Karpas-422 (cell line): ENCODE results near the gene TULP4. TPM values are rescaled to one million over a fixed set of nuclear protein-coding genes. Genes with fewer than 3 reads are reported as not detected.

ENCODE experiments used
- DNase-seq: peaks from one replicate; pipeline ENCODE4 v3.0.0-alpha.2; 2015
- H2AFZ ChIP-seq: fragments of 200-600 bp; sonication (generic); 2 replicates; pipeline ENCODE4 v1.6.1; 2014; ENCODE audit warnings: antibody characterized with exemption, low read length, mixed read lengths
- H3K27ac ChIP-seq: fragments of 200-600 bp; sonication (generic); 2 replicates; pipeline ENCODE4 v1.5.1; 2014; ENCODE audit warnings: mild to moderate bottlenecking, low read length, moderate library complexity
- H3K27me3 ChIP-seq: fragments of 200-600 bp; sonication (generic); 2 replicates; pipeline ENCODE4 v1.6.1; 2014; ENCODE audit warnings: low read length, mixed read lengths
- H3K36me3 ChIP-seq: fragments of 200-600 bp; sonication (generic); 2 replicates; pipeline ENCODE4 v1.6.1; 2014; ENCODE audit warnings: low read length, mixed read lengths; ENCODE audit not compliant: insufficient read depth
- H3K4me1 ChIP-seq: fragments of 200-600 bp; sonication (generic); 2 replicates; pipeline ENCODE4 v1.6.1; 2014; ENCODE audit warnings: mild to moderate bottlenecking, low read length, mixed read lengths
- H3K4me2 ChIP-seq: fragments of 200-600 bp; sonication (generic); 2 replicates; pipeline ENCODE4 v1.6.1; 2014; ENCODE audit warnings: low read length, low read depth, mild to moderate bottlenecking; ENCODE audit not compliant: poor library complexity, severe bottlenecking
- H3K4me3 ChIP-seq: fragments of 200-600 bp; sonication (generic); 2 replicates; pipeline ENCODE4 v1.5.1; 2014; ENCODE audit warnings: mild to moderate bottlenecking, antibody characterized with exemption, low read length, mixed read lengths
- H3K79me2 ChIP-seq: fragments of 200-600 bp; sonication (generic); 2 replicates; pipeline ENCODE4 v1.6.1; 2014; ENCODE audit warnings: mild to moderate bottlenecking, low read length, mixed read lengths
- H3K9ac ChIP-seq: fragments of 200-600 bp; sonication (generic); 2 replicates; pipeline ENCODE4 v1.6.0; 2014; ENCODE audit warnings: low read length
- H3K9me2 ChIP-seq: fragments of 200-600 bp; sonication (generic), shearing (Covaris generic); replicated peaks from 2 replicates; pipeline ENCODE4 v1.6.0; 2014; ENCODE audit warnings: mild to moderate bottlenecking, low read length, moderate library complexity; ENCODE audit not compliant: insufficient read depth
- H3K9me3 ChIP-seq: fragments of 300-700, 200-600 bp; sonication (generic); 2 replicates; pipeline ENCODE4 v1.6.1; 2014; ENCODE audit warnings: low read length, mixed read lengths
- H4K20me1 ChIP-seq: fragments of 200-600 bp; sonication (generic); 2 replicates; pipeline ENCODE4 v1.6.1; 2014; ENCODE audit warnings: mild to moderate bottlenecking, antibody characterized with exemption, low read length, low read depth; ENCODE audit not compliant: insufficient read depth
- total RNA-seq: library from RNA; depleted of rRNA; stranded (reverse); fragments of >200 nt; shearing (Covaris generic); gene quantifications from 2 replicates; pipeline ENCODE4 v1.2.3, GENCODE V29; 2014; ENCODE audit warnings: low replicate concordance

Gene TULP4
- total RNA-seq, 1 experiment from 2014 or later: 112 TPM

DNA sequence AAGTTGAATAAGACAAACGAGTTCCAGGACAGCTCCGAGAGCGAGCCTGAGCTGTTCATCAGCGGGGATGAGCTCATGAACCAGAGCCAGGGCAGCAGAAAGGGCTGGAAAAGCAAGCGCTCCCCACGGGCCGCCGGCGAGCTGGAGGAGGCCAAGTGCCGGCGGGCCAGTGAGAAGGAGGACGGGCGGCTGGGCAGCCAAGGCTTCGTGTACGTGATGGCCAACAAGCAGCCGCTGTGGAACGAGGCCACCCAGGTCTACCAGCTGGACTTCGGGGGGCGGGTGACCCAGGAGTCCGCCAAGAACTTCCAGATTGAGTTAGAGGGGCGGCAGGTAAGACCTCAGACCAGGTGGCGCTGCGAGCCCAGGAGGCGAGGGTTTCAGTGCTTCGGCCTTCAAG, 191.6 kb downstream of the TULP4 start:
- no peak for DNase-seq

DNA sequence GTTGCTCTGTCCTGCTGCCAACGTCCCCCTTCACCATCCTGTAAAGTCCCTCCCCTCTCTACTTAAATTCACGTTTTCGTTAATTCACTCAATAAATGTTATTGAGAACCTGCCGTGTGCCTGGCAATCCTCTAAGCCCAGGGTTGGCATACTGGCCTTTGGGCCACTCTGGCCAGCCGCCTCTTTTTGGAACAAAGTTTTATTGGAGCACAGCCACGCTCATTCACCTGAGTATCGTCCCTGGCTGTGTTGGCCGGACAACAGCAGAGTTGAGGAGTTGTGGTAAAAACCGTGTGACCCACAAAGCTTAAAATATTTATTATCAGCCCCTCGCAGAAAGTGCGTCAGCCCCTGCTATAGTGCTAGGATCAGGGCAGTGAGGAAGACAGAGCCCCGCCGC, 192.9 kb downstream of the TULP4 start:
- Histone ChIP-seq H3K27me3 (no peaks in the 10 kb centered on the region), H2AFZ (no peak overlapping the region), H3K36me3 (peaks cover 6% of the 10 kb centered on the region; the same call in 1 of the 2 replicates), H3K4me1 (no peaks in the 10 kb centered on the region), H3K79me2 (no peaks in the 10 kb centered on the region), H3K9ac (no peak overlapping the region), H3K9me2 (no peaks in the 10 kb centered on the region), H3K27ac (no peak overlapping the region), H4K20me1 (no peaks in the 10 kb centered on the region), H3K4me2 (no peak overlapping the region), H3K4me3 (no peak overlapping the region), H3K9me3 (no peaks in the 10 kb centered on the region)
- DNase-seq: no peak

More for the DNA sequence above, 191.6 kb downstream of the TULP4 start:
- H3K9me2 ChIP-seq: no peaks in the 10 kb centered on the region
- no peak overlapping the region for H3K4me3 ChIP-seq
- no peaks in the 10 kb centered on the region for H4K20me1 ChIP-seq
- H3K4me2 ChIP-seq: no peak overlapping the region
- no peaks in the 10 kb centered on the region for H3K4me1 ChIP-seq
- no peaks in the 10 kb centered on the region for H3K9me3 ChIP-seq
- peaks cover 6% of the 10 kb centered on the region; the same call in 1 of the 2 replicates for H3K36me3 ChIP-seq
- no peaks in the 10 kb centered on the region for H3K27me3 ChIP-seq
- H3K79me2 ChIP-seq: no peaks in the 10 kb centered on the region
- no peak overlapping the region for H3K9ac ChIP-seq
- no peak overlapping the region for H2AFZ ChIP-seq
- H3K27ac ChIP-seq: no peak overlapping the region

DNA sequence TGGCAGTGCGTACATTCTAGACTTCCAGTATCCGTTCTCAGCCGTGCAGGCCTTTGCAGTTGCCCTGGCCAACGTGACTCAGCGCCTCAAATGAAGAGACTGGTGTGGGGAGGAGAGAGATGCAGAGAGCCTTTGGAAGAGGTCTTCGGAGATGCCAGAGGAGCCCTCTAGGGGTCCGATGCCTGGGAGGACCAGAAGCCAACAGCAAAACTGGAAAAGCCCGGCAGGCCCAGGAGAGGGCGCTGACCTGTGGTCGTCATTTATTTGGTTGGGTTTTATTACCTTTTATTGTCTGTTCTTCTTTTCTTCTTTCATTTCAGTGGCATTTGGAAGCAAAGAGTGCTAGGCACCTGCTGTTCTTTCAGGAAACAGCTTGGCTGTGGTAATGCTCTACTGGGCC, 194.3 kb downstream of the TULP4 start:
- no peaks in the 10 kb centered on the region for H3K27me3 ChIP-seq
- DNase-seq: no peak

DNA sequence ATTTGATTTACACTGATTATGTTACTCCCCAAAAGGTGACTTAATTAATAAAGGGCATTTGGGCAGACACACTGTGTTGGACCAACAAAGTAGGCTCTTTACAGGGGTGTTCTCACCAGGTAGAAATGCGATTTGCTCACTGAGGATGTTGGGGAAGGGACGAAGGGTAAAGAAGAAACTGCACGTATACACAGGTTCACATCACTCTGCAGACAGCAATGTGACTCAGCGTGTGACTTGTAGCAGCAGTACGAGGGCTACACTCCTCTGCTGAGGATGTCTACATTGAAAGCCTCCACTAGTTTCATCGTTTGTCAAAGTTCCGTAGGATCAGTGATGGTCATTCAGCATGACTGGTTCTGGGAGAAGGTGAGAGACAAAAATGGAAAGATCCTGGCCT, 194.9 kb downstream of the TULP4 start:
- H3K9ac ChIP-seq: no peak overlapping the region
- no peak overlapping the region for H3K4me2 ChIP-seq
- no peak overlapping the region for H2AFZ ChIP-seq

More for the DNA sequence above, 194.3 kb downstream of the TULP4 start:
- H3K4me2 ChIP-seq: no peak overlapping the region
- no peaks in the 10 kb centered on the region for H3K9me3 ChIP-seq
- peaks cover 6% of the 10 kb centered on the region; the same call in 1 of the 2 replicates for H3K36me3 ChIP-seq
- no peak overlapping the region for H3K4me3 ChIP-seq
- no peaks in the 10 kb centered on the region for H3K4me1 ChIP-seq
- no peaks in the 10 kb centered on the region for H4K20me1 ChIP-seq
- no peak overlapping the region for H3K27ac ChIP-seq
- no peaks in the 10 kb centered on the region for H3K79me2 ChIP-seq
- no peak overlapping the region for H3K9ac ChIP-seq
- H3K9me2 ChIP-seq: no peaks in the 10 kb centered on the region
- no peak overlapping the region for H2AFZ ChIP-seq

DNA sequence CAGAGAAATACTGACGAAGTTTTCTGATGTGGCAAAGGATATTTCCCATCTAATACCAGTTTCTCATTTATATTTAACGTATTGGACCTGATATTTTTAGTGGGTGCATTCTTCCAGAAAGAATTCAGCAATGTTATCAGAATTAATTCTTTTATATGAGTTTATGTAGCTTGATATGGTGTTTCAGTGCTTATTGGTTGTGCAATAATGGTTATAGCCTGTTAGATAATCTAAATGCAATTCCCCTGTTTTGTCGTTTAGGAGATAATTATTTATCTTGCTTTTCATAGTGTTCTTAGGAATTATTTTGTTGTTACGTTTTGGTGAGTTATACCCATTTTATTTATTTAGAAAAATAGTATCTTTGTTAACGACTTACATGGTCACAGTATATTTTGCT, 196.2 kb downstream of the TULP4 start:
- no peak for DNase-seq
- H3K4me1 ChIP-seq: no peaks in the 10 kb centered on the region

More for the DNA sequence above, 194.9 kb downstream of the TULP4 start:
- no peak for DNase-seq
- Histone ChIP-seq H3K4me3 (no peak overlapping the region), H3K27ac (no peak overlapping the region), H3K36me3 (peaks cover 6% of the 10 kb centered on the region; the same call in 1 of the 2 replicates), H4K20me1 (no peaks in the 10 kb centered on the region), H3K4me1 (no peaks in the 10 kb centered on the region), H3K9me2 (no peaks in the 10 kb centered on the region), H3K79me2 (no peaks in the 10 kb centered on the region), H3K9me3 (no peaks in the 10 kb centered on the region), H3K27me3 (no peaks in the 10 kb centered on the region)

DNA sequence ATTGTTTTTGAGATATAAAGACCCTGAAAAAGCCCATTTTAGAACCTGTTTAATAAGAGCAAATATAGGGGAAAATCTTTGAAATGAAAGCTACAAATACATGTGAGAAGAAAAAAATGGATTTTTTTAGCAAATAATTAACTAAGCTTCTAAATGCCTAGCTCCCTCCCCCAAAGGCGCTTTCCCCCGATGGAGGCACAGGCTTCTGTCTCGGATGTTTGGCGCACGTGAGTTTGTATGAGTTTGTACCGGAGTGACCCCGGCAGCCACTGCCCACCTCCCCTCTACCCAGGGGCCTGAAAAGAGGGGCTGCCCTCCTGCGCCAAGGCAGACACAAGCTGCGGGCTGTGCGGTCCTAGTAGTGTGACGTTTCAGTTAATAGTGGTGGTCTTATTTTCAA, 197.2 kb downstream of the TULP4 start:
- DNase-seq: no peak
- H3K9me2 ChIP-seq: no peaks in the 10 kb centered on the region
- H3K9ac ChIP-seq: no peak overlapping the region
- H3K4me3 ChIP-seq: no peak overlapping the region
- no peaks in the 10 kb centered on the region for H3K9me3 ChIP-seq
- H3K36me3 ChIP-seq: peaks cover 6% of the 10 kb centered on the region; the same call in 1 of the 2 replicates
- H2AFZ ChIP-seq: no peak overlapping the region
- no peaks in the 10 kb centered on the region for H3K79me2 ChIP-seq
- no peak overlapping the region for H3K4me2 ChIP-seq
- H3K27ac ChIP-seq: no peak overlapping the region
- H4K20me1 ChIP-seq: no peaks in the 10 kb centered on the region
- no peaks in the 10 kb centered on the region for H3K27me3 ChIP-seq
- H3K4me1 ChIP-seq: no peaks in the 10 kb centered on the region

More for the DNA sequence above, 196.2 kb downstream of the TULP4 start:
- Histone ChIP-seq H3K9ac (no peak overlapping the region), H3K9me2 (no peaks in the 10 kb centered on the region), H3K9me3 (no peaks in the 10 kb centered on the region), H3K36me3 (peaks cover 6% of the 10 kb centered on the region; the same call in 1 of the 2 replicates), H3K27ac (no peak overlapping the region), H4K20me1 (no peaks in the 10 kb centered on the region), H2AFZ (no peak overlapping the region), H3K27me3 (no peaks in the 10 kb centered on the region), H3K4me2 (no peak overlapping the region), H3K79me2 (no peaks in the 10 kb centered on the region), H3K4me3 (no peak overlapping the region)

DNA sequence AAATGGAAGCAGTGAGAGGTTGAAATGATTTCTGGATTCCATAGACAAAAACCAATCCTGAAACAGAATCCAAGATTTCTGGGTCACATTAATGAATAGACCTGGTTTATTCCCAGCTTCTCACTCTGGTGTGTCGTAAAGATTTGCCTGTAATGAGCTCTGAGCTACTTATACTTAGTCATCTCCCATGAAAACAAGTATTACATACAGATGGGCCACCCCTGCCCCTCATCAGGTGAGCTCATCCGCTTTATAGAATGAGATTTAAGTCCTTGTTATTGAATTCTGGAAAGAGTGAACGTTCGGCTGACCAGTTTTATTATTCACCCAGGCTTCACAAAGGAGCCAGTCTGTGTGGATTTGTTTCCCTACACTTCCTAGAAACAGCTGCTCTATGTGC, 200.5 kb downstream of the TULP4 start:
- H4K20me1 ChIP-seq: no peaks in the 10 kb centered on the region
- no peaks in the 10 kb centered on the region for H3K79me2 ChIP-seq
- no peak overlapping the region for H3K9ac ChIP-seq
- H3K4me3 ChIP-seq: no peak overlapping the region
- no peak for DNase-seq
- H3K27ac ChIP-seq: no peak overlapping the region
- H3K4me2 ChIP-seq: no peak overlapping the region
- H2AFZ ChIP-seq: no peak overlapping the region
- H3K4me1 ChIP-seq: peaks cover 13% of the 10 kb centered on the region
- no peaks in the 10 kb centered on the region for H3K9me2 ChIP-seq
- peaks cover 5% of the 10 kb centered on the region; the same call in 1 of the 2 replicates for H3K36me3 ChIP-seq
- no peaks in the 10 kb centered on the region for H3K27me3 ChIP-seq
- no peaks in the 10 kb centered on the region for H3K9me3 ChIP-seq

DNA sequence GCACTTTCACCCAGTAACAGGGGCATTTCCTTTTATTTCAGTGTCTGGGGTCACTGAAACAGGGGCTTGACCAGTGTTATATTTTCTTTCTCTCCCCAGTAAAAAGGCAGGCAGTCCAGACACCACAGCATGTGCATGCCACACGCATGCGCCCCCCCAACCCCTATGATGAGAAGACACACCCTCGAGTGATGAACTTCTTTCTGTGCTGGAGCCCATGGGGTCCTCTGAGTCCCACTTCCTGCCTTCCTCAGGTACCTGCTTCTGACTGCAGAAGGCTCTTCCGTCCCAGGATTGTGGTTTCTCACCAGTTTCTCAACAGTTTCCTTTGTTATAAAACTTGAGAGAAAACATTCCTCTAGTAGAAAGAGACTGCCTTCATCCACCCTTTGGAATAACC, 201.9 kb downstream of the TULP4 start:
- no peaks in the 10 kb centered on the region for H3K9me2 ChIP-seq
- H3K9ac ChIP-seq: no peak overlapping the region
- H3K27me3 ChIP-seq: no peaks in the 10 kb centered on the region
- H3K79me2 ChIP-seq: no peaks in the 10 kb centered on the region
- DNase-seq: no peak
- H4K20me1 ChIP-seq: no peaks in the 10 kb centered on the region
- no peak overlapping the region for H3K27ac ChIP-seq
- H2AFZ ChIP-seq: no peak overlapping the region
- H3K4me1 ChIP-seq: peaks cover 23% of the 10 kb centered on the region
- no peak overlapping the region for H3K4me2 ChIP-seq
- no peaks in the 10 kb centered on the region for H3K36me3 ChIP-seq
- no peaks in the 10 kb centered on the region for H3K9me3 ChIP-seq
- H3K4me3 ChIP-seq: no peak overlapping the region

DNA sequence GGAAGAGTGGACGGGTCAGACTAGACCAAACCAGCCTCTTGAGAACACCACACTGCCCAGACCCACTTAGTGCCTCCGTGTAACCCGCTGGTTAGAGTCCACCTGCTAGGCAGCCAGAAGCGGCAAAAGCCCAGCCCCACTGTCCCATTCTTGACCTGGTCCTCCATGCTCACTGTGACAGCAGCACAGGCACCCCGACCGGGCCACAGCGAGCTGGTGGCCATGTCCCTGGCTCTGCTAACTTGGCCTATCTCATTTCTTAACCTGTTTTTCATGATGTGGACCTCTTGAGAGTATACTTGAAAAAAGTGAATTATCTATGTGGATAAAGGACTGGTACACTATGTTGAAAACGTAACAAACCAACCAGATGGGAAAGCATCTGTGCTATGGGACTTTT, 202.7 kb downstream of the TULP4 start:
- DNase-seq: no peak

More for the DNA sequence above, 202.7 kb downstream of the TULP4 start:
- H3K9me3 ChIP-seq: no peaks in the 10 kb centered on the region
- H3K4me1 ChIP-seq: peaks cover 23% of the 10 kb centered on the region
- no peak overlapping the region for H3K27ac ChIP-seq
- H3K4me2 ChIP-seq: no peak overlapping the region
- no peak overlapping the region for H3K4me3 ChIP-seq
- H4K20me1 ChIP-seq: no peaks in the 10 kb centered on the region
- H3K27me3 ChIP-seq: no peaks in the 10 kb centered on the region
- no peaks in the 10 kb centered on the region for H3K9me2 ChIP-seq
- H3K9ac ChIP-seq: no peak overlapping the region
- no peak overlapping the region for H2AFZ ChIP-seq
- H3K79me2 ChIP-seq: no peaks in the 10 kb centered on the region
- H3K36me3 ChIP-seq: no peaks in the 10 kb centered on the region
